Vagina (tissue), 2 donors: ENCODE data around the gene EXOSC2. TPM values are rescaled to one million over a fixed set of nuclear protein-coding genes. Genes with fewer than 3 reads are reported as not detected.
A peak's percentile ranks its signal among the peaks of the same experiment; 100 is the strongest.

Experiments
- DNase-seq, 2 donors: peaks; one replicate each; pipeline ENCODE4 v3.0.0-alpha.2; 2017; ENCODE audit errors: extremely low spot score in 2 of 2
- H3K27ac ChIP-seq: fragments of 200-600 bp; sonication (generic); one replicate; pipeline ENCODE4 v1.5.1; 2019
- H3K27me3 ChIP-seq: fragments of 200-600 bp; sonication (generic); one replicate; pipeline ENCODE4 v1.5.1; 2019
- H3K36me3 ChIP-seq, 2 donors: fragments of 200-600 bp; sonication (generic); one replicate each; pipeline ENCODE4 v1.5.1; 2017 to 2019
- H3K4me1 ChIP-seq: fragments of 200-600 bp; sonication (generic); one replicate; pipeline ENCODE4 v1.5.1; 2019
- H3K4me3 ChIP-seq, 2 donors: fragments of 200-600 bp; sonication (generic); 1 replicate in 1 of 2; 2 replicates in 1 of 2; pipeline ENCODE4 v1.5.1; 2016 to 2019
- H3K9me3 ChIP-seq: fragments of 200-600 bp; sonication (generic); one replicate; pipeline ENCODE4 v1.5.1; 2019
- POLR2A ChIP-seq, 2 donors: fragments of 450-650 bp; IDR thresholded peaks; one replicate each; pipeline ENCODE4 v1.6.1; 2017; ENCODE audit warnings: antibody characterized with exemption in 2 of 2, mild to moderate bottlenecking in 2 of 2, moderate library complexity in 2 of 2
- POLR2AphosphoS5 ChIP-seq, 2 donors: sonication (generic); formaldehyde crosslinking; IDR thresholded peaks; one replicate each; pipeline ENCODE4 v1.9.0; 2017; ENCODE audit warnings: antibody characterized with exemption in 2 of 2, mild to moderate bottlenecking in 2 of 2, low read depth in 1 of 2; ENCODE audit not compliant: insufficient read depth in 1 of 2
- intact Hi-C: fragments of 100-400 bp; cut with DNase I; formaldehyde crosslinking; loops from one replicate; pipeline ENCODE4 v1.15.1; 2023
- total RNA-seq: library from RNA; depleted of rRNA; stranded (reverse); fragments of >200 nt; gene quantifications from one replicate; pipeline ENCODE4 v1.2.3, GENCODE V29; 2016
- TF ChIP-seq, protein P1 (sequence below), 3 experiments: fragments of 450-650 bp in 2 of 3; fragments of 200-600 bp in 1 of 3; sonication (generic) in 1 of 3; IDR thresholded peaks; one replicate each; pipeline ENCODE4 v1.5.1; 2017 to 2019; ENCODE audit warnings: antibody characterized with exemption in 3 of 3, mild to moderate bottlenecking in 2 of 3, moderate library complexity in 2 of 3

EXOSC2 gene
- total RNA-seq, 1 donor from 2014 or later: 13.5 TPM

DNA sequence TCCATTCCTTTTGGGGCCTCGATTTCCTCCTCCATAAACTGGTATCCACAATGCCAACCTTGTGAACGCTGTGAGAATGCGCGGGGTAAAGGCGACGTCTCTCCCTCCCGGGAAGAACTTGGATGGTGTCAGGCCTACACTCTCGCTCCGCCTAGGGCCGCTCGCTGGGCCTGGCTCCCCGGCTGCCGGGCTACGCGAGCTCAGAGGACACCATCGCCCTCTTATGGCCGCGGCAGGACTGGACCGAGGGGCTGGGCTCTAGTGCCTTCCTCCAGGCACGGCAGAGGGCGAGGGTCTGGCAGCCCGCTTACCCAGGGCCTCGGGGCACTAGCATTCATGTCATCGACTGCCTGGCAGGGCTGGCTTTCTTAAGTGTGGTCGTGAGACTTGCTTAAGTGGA lies 1.3 kb upstream of the EXOSC2 start:
- no peaks in the 10 kb centered on the region for H3K9me3 ChIP-seq
- H3K27ac ChIP-seq: no peak overlapping the region
- no peak overlapping the region for H3K4me3 ChIP-seq
- DNase-seq: no peak
- no peaks in the 10 kb centered on the region for H3K27me3 ChIP-seq
- intact Hi-C loops: no loop called here
- peaks cover 0 to 19% of the 10 kb centered on the region in 2 donors for H3K36me3 ChIP-seq
- no peak for TF ChIP-seq POLR2A (IDR thresholded peaks at IDR 0.05)
- TF ChIP-seq POLR2AphosphoS5 (IDR thresholded peaks at IDR 0.05; ENCODE audit: insufficient read depth in 1 of 2, low read depth in 1 of 2): no peak
- TF ChIP-seq, protein P1, sequence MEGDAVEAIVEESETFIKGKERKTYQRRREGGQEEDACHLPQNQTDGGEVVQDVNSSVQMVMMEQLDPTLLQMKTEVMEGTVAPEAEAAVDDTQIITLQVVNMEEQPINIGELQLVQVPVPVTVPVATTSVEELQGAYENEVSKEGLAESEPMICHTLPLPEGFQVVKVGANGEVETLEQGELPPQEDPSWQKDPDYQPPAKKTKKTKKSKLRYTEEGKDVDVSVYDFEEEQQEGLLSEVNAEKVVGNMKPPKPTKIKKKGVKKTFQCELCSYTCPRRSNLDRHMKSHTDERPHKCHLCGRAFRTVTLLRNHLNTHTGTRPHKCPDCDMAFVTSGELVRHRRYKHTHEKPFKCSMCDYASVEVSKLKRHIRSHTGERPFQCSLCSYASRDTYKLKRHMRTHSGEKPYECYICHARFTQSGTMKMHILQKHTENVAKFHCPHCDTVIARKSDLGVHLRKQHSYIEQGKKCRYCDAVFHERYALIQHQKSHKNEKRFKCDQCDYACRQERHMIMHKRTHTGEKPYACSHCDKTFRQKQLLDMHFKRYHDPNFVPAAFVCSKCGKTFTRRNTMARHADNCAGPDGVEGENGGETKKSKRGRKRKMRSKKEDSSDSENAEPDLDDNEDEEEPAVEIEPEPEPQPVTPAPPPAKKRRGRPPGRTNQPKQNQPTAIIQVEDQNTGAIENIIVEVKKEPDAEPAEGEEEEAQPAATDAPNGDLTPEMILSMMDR (IDR thresholded peaks at IDR 0.05): no peak
- H3K4me1 ChIP-seq: peaks cover 33% of the 10 kb centered on the region

DNA sequence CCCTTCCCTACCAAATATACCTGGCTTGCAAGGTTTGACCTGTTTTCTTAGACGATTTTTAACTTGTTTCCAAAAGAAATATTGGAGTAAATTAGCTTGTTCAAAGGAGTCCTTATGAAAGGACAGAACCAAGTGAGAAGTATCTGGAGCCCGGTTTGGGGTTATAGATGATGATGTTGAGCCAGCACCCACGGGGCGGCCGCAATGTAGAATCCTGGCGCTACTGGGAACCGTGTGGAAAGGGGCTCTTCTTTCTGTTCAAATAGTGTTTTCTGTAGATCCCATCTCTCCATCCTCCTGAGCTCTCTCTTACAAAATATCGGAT lies 517 bp upstream of the EXOSC2 start:
- peaks cover under 1 to 25% of the 10 kb centered on the region in 2 donors for H3K36me3 ChIP-seq
- TF ChIP-seq POLR2A (IDR thresholded peaks at IDR 0.05) (no peak), POLR2AphosphoS5 (IDR thresholded peaks at IDR 0.05; ENCODE audit: insufficient read depth in 1 of 2, low read depth in 1 of 2) (no peak)
- TF ChIP-seq, protein P1 (IDR thresholded peaks at IDR 0.05): no peak
- intact Hi-C loops: no loop called here

DNA sequence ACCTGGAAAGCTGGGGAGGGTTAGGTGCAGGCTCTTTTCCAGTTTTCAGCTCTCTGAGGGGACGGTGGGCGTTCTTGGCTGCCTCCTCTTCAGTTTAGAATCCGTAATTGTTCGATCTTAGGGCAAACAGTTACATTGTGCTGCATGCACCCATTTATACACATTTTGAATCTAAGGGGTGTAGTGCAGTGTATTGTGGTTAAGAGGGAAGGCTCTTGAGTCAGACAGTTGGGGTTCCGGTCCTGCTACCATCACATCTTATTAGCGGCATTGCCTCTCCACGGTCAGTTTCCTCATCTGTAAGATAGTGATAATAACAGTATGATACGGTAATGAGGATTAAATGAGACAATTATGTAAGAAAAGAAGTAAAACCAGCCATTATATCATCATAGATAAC lies 625 bp downstream of the EXOSC2 start:
- DNase-seq: no peak
- Histone ChIP-seq H3K4me3 (peak overlapping the region; percentile 72 to 87), H3K4me1 (peaks cover 33% of the 10 kb centered on the region), H3K27ac (peak overlapping the region; percentile 44), H3K27me3 (no peaks in the 10 kb centered on the region), H3K36me3 (peaks cover 2 to 37% of the 10 kb centered on the region in 2 donors), H3K9me3 (no peaks in the 10 kb centered on the region)
- TF ChIP-seq, protein P1 (IDR thresholded peaks at IDR 0.05): no peak
- TF ChIP-seq POLR2A (IDR thresholded peaks at IDR 0.05) (no peak), POLR2AphosphoS5 (IDR thresholded peaks at IDR 0.05; ENCODE audit: insufficient read depth in 1 of 2, low read depth in 1 of 2) (no peak)
- intact Hi-C loops: no loop called here

More for the DNA sequence above, 517 bp upstream of the EXOSC2 start:
- peak overlapping the region; percentile 72 to 87 for H3K4me3 ChIP-seq
- H3K27me3 ChIP-seq: no peaks in the 10 kb centered on the region
- no peak for DNase-seq
- peak overlapping the region; percentile 44 for H3K27ac ChIP-seq
- H3K4me1 ChIP-seq: peaks cover 33% of the 10 kb centered on the region
- H3K9me3 ChIP-seq: no peaks in the 10 kb centered on the region

DNA sequence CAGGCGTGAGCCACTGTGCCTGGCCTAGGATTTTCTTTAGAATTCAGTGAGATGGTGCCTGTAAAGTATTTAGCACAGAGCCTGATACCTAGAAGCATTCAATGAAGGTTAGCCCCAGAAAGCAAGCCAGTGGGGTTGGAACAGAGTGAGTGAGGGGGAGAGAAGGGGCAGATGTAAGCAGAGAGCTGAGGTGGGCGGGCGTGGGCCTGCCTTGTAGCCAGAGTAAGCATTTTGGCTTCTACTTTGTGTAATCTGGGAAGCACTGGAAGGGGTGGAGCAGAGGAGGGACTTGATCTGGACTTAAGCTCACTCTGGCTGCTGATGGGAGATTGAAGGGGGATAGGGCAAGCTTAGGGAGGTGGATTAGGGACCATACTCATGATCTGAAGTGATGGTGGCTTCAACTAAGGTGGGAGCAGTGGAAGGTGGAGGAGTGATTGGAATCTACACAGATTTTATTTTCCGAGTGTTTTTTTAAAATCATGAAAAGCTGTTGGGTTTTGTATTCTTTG lies 2.6 kb downstream of the EXOSC2 start:
- peaks cover 32% of the 10 kb centered on the region for H3K4me1 ChIP-seq
- peaks cover 2 to 38% of the 10 kb centered on the region in 2 donors for H3K36me3 ChIP-seq

DNA sequence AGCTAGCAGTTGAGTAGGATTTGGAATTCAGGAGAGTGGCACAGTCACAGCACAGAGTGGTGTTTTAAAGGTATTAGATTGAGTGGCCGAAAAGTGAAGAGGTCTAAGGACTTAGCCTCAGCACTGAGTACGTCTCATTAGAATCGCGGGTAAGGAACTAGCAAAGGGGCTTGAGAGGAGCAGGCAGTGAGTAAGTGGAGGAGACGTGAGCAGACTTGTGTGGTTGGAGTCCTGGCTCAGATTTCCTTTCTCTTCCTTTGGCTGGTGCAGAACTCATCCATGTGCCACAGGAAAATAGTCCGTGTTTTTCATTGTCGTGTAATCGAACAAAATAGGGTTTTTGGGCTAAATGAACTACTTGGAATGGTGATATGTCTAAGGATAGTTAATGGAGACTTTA lies 3.4 kb downstream of the EXOSC2 start:
- no peak for DNase-seq
- Histone ChIP-seq H3K4me1 (peaks cover 37% of the 10 kb centered on the region), H3K27me3 (no peaks in the 10 kb centered on the region), H3K4me3 (no peak overlapping the region), H3K27ac (no peak overlapping the region), H3K9me3 (no peaks in the 10 kb centered on the region), H3K36me3 (peaks cover 2 to 45% of the 10 kb centered on the region in 2 donors)
- intact Hi-C loops: no loop called here
- TF ChIP-seq POLR2AphosphoS5 (IDR thresholded peaks at IDR 0.05; ENCODE audit: insufficient read depth in 1 of 2, low read depth in 1 of 2): no peak
- TF ChIP-seq, protein P1 (IDR thresholded peaks at IDR 0.05): no peak
- no peak for TF ChIP-seq POLR2A (IDR thresholded peaks at IDR 0.05)

More for the DNA sequence above, 2.6 kb downstream of the EXOSC2 start:
- DNase-seq: no peak
- Histone ChIP-seq H3K27ac (no peak overlapping the region), H3K4me3 (no peak overlapping the region), H3K27me3 (no peaks in the 10 kb centered on the region), H3K9me3 (no peaks in the 10 kb centered on the region)
- intact Hi-C loops: no loop called here
- TF ChIP-seq POLR2AphosphoS5 (IDR thresholded peaks at IDR 0.05; ENCODE audit: insufficient read depth in 1 of 2, low read depth in 1 of 2): no peak
- no peak for TF ChIP-seq POLR2A (IDR thresholded peaks at IDR 0.05)
- TF ChIP-seq, protein P1 (IDR thresholded peaks at IDR 0.05): no peak
